GOT3 (cell line): ENCODE results near the gene THAP2.
A peak's percentile ranks its signal among the peaks of the same experiment; 100 is the strongest.
"Not testable (repeated sequence)": the region's sequence is repeated elsewhere in the genome, so short reads cannot be mapped to it uniquely, and the experiment has no call there.

Source experiments
- DNase-seq: peaks from one replicate; lab custom pipeline; 2025; ENCODE audit warnings: mixed read lengths; lab: John Stamatoyannopoulos, UW

Gene THAP2

DNA sequence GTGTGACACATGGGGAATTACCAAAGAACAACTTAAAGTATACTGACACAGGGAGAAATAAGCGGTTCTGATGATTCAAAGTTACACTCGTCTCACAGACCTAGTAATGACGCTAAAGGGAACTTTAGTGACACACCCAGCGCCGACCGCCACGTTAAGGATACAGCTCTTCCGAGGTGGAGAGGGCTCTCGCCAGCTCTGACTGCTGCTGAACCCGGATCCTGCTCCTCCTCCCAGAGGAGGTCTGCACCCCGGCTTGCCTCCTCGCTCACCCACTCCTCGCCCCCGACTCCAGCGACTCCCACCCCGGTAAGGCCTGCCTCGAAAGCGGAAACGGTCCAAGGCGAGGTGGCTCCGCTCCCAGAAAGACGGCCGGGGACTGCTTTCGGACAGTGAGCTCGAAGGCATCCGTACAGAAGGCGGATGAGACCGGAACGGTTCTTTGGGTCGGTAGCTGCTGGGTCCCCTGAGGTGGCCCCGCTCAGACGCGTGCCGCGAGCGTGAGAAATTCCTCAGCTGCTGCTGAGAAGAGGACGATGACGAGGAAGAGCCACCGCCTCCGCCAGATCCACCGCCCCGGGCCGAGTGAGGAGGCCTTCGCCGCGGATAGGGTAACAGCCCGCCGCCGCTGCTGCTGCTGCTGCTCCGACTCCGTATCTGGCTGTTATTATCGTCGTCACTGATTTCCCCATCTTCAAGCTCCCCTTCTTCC lies 1.1 kb upstream of the THAP2 start:
- peak; percentile 98 for DNase-seq

DNA sequence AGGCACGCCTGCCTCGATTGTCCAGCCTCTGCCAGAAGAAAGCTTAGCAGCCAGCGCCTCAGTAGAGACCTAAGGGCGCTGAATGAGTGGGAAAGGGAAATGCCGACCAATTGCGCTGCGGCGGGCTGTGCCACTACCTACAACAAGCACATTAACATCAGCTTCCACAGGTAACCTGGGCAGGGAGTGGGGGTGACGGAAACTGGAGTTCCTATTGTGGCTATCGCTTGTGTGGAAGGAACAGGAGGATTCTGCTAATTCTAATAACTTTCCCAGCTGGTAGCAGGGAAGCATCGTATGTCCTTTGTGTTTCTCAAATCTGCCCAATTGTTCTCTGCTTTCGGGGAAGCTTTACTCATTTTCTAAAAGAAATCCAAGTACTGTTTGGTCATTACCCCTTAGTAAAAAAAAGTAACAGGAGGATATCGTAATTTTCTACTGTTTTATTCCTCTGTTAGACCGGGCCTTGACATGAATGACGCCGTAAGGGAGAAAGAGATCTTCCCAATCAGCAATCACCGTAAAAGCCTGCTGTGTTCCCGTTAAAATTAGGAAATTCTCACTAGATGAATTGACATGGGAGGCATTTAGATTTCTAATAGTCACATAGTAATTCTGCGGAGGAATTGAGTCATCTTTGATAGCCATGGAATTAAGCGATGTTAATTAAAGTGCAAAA lies 449 bp downstream of the THAP2 start:
- DNase-seq = no peak

DNA sequence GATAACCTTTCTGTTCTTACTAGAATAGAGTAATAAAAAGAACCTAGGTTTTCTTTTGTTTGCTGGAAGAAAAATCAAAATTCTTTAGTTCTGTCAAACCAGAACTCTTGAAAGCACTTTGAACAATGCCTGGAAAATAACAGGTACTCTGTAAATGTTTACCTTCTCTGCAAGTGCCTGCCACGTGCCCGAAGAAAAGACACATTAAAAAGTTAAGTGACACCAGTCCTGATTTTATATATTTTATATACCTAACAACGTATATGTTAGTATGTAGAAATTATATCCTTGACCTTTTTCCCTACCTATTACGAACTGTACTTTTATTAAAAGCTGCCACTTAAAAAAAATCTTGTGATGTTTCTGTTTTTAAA lies 976 bp downstream of the THAP2 start:
- DNase-seq = no peak

- no peak for DNase-seq
These were observed 2.2 kb downstream of the THAP2 start for GRCh38 chr12:71666259-71666658.

GRCh38 chr12:71671311-71671710 lies 7.2 kb downstream of the THAP2 start:
- no peak for DNase-seq

- DNase-seq = no peak
These were observed 7.7 kb downstream of the THAP2 start for GRCh38 chr12:71671816-71672215.

DNA sequence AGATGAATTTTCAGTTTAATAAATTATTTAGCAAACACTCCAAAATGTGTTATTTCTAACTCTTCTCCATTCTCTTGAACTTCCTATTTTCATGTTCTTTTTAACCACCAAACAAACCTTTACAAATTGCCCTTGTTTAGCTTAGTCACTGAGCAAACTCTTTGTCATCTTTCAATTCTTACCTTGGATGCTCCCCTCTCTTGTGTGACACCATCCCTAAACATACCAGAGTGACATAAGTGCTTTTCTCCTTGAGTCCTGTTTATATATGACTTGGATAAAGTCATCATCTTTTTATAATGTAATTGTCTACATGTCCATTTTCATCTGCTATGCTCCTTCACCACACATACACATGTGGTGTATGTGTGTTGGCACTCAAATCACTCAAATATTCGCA lies 18.4 kb downstream of the THAP2 start:
- no peak for DNase-seq

DNA sequence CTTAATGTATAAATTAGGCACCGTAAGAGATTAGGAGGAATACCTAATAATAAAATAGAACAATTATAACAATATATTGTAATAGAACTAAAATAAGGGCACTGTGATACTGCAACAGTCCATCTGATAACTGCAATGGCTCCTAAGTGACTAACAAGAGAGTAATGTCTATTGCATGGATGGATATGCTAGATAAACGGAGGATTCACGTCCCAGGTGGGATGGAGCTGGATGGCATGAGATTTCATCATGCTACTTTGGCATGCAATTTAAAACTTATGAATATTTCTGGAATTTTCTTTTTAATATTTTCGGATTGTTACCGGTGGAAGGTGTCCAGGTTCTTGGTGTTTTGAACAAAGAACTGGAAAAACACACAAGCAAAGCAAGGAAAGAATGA lies 19.5 kb downstream of the THAP2 start:
- DNase-seq = no peak

DNA sequence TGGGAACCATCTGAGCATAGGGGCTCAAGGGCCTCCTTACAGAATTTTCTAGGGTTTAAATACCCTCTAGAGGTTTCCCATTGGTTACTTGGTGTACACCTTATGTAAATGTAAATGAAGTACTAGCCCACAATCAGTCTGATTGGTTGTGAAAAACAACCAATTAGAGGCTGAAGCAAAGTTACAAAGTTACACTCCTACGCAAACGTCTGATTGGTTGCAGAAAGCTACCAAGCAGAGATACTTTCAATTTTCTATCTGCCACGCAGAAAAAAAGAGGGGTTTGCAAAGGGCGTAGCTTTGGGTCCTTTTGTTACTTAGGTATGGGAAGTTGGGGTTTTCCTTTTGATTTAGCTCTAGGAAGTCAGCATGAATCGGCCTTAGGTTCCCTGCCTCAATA lies 20.0 kb downstream of the THAP2 start:
- no peak for DNase-seq

DNA sequence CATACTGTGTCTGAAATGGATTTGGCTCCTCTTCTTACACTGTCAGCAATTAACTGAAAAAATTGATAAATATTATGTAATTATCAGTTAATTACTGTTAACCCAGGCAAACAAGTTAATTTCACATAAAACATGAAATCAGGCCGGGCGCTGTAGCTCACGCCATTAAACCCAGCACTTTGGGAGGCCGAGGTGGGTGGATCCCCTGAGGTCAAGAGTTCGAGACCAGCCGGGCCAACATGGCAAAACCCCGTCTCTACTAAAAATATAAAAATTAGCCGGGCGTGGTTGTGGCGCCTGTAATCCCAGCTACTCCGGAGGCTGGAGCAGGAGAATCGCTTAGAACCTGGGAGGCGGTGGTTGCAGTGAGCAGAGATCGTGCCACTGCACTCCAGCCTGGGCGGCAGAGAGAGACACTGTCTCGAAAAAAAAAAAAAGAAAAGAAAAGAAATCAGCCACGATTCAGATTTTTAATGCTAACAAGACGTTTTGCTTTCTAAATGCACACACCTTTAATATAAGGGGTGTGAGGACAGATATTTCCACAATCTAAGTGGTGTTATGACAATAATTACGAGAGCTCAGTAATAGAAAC lies 21.3 kb downstream of the THAP2 start:
- no peak for DNase-seq

- peak; percentile 99 for DNase-seq
These were observed 22.0 kb downstream of the THAP2 start, which contains the start of gene TMEM19 for GRCh38 chr12:71685914-71686657. Gene TMEM19 (plus strand): TSS chr12:71686082. CDS start chr12:71686681, 599 bp downstream.

DNA sequence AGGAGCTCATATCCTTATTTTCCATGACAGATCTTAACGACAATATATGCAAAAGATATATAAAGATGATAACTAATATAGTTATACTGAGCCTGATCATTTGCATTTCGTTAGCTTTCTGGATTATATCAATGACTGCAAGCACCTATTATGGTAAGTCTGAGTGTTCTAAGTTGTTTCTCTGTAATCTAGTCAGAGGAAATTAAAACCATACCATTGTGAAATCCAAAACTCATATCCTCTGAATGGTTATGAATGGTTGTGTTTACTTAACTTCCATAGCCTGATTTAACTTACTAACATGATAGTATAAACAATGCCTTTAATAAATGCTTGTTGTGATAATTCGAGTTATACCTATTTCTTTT lies 22.5 kb downstream of the THAP2 start:
- DNase-seq = no peak

GRCh38 chr12:71687172-71687571 lies 23.1 kb downstream of the THAP2 start:
- DNase-seq = not testable (repeated sequence)

- DNase-seq = no peak
These were observed 25.0 kb downstream of the THAP2 start for GRCh38 chr12:71688961-71689570.

GRCh38 chr12:71691504-71692129 lies 27.5 kb downstream of the THAP2 start:
- no peak for DNase-seq

- no peak for DNase-seq
These were observed 29.0 kb downstream of the THAP2 start for GRCh38 chr12:71693126-71693525.

- DNase-seq = not testable (repeated sequence)
These were observed 29.6 kb downstream of the THAP2 start for GRCh38 chr12:71693651-71694050.

- DNase-seq = no peak
These were observed 30.2 kb downstream of the THAP2 start for GRCh38 chr12:71694099-71694820.

GRCh38 chr12:71695782-71696181 lies 31.7 kb downstream of the THAP2 start:
- DNase-seq = no peak

DNA sequence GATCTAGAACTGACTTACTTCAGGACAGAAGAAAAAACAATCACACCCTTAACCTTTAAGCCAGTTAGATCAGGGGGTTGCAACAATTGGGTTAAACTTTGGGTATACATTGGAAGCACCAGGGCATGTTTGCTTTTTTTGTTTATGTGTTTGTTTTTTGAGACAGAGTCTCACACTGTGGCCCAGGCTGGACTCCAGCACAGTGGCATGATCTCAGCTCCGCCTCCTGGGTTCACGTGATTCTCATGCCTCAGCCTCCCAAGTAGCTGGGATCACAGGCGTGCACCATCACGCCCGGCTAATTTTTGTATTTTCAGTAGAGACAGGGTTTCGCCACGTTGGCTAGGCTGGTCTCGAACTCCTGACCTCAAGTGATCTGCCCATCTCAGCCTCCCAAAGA lies 38.1 kb downstream of the THAP2 start:
- DNase-seq = not testable (repeated sequence)

- DNase-seq = no peak
These were observed 38.5 kb downstream of the THAP2 start for GRCh38 chr12:71702590-71702989.
